Activated CD8-positive, alpha-beta T cell treated with anti-CD3 and anti-CD28 coated beads for 36 hours (primary cell): ENCODE results near the gene CSNK1D. TPM values are rescaled to one million over a fixed set of nuclear protein-coding genes. Genes with fewer than 3 reads are reported as not detected.
A peak's percentile ranks its signal among the peaks of the same experiment; 100 is the strongest.

Experiments used
- ATAC-seq: fragments of 200-7000 bp; cut with Tn5 transposase; one replicate; pipeline ENCODE4 v1.10.0; 2021; ENCODE audit warnings: mild to moderate bottlenecking, moderate library complexity
- CTCF ChIA-PET: fragments of 350-600 bp; sonication (Branson Sonifier 250); formaldehyde crosslinking; loops from one replicate; lab custom pipeline; 2021; ENCODE audit warnings: antibody characterized with exemption; lab: Charles Lee
- POLR2A ChIA-PET: fragments of 350-600 bp; sonication (Branson Sonifier 250); formaldehyde crosslinking; loops from one replicate; lab custom pipeline; 2021; ENCODE audit warnings: antibody characterized with exemption; lab: Charles Lee
- DNase-seq: peaks from one replicate; pipeline ENCODE4 v3.0.0-alpha.2; 2020
- H3K27ac Mint-ChIP-seq: one replicate; pipeline ENCODE4 v1.8.0; 2021; ENCODE audit warnings: mild to moderate bottlenecking, mixed read lengths
- H3K27me3 Mint-ChIP-seq: one replicate; pipeline ENCODE4 v1.8.0; 2021; ENCODE audit warnings: mixed read lengths
- H3K36me3 Mint-ChIP-seq: one replicate; pipeline ENCODE4 v1.8.0; 2021; ENCODE audit warnings: low read depth, mixed read lengths
- H3K4me1 Mint-ChIP-seq: one replicate; pipeline ENCODE4 v1.8.0; 2021; ENCODE audit warnings: low read depth, mixed read lengths
- H3K4me3 Mint-ChIP-seq: one replicate; pipeline ENCODE4 v1.8.0; 2021; ENCODE audit warnings: mild to moderate bottlenecking, moderate library complexity, mixed read lengths
- H3K9me3 Mint-ChIP-seq: one replicate; pipeline ENCODE4 v1.8.0; 2021; ENCODE audit warnings: mixed read lengths
- intact Hi-C: fragments of 100-400 bp; cut with micrococcal nuclease; formaldehyde crosslinking; loops from one replicate; pipeline ENCODE4 v1.10.0; 2022
- total RNA-seq, 2 experiments: library from RNA; stranded (reverse); gene quantifications; one replicate each; pipeline ENCODE4 v1.2.3, GENCODE V29; 2021
- TF ChIP-seq, protein P1 (sequence below): fragments of 200-600 bp; IDR thresholded peaks from one replicate; pipeline ENCODE4 v1.8.0; 2022; ENCODE audit warnings: antibody characterized with exemption, mild to moderate bottlenecking

The CSNK1D gene
- total RNA-seq, 2 experiments from 2014 or later: 90.6 to 97.0 TPM

GRCh38 chr17:82250868-82251500 lies 22.5 kb downstream of the CSNK1D start:
- TF ChIP-seq, protein P1, sequence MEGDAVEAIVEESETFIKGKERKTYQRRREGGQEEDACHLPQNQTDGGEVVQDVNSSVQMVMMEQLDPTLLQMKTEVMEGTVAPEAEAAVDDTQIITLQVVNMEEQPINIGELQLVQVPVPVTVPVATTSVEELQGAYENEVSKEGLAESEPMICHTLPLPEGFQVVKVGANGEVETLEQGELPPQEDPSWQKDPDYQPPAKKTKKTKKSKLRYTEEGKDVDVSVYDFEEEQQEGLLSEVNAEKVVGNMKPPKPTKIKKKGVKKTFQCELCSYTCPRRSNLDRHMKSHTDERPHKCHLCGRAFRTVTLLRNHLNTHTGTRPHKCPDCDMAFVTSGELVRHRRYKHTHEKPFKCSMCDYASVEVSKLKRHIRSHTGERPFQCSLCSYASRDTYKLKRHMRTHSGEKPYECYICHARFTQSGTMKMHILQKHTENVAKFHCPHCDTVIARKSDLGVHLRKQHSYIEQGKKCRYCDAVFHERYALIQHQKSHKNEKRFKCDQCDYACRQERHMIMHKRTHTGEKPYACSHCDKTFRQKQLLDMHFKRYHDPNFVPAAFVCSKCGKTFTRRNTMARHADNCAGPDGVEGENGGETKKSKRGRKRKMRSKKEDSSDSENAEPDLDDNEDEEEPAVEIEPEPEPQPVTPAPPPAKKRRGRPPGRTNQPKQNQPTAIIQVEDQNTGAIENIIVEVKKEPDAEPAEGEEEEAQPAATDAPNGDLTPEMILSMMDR: no peak
- POLR2A ChIA-PET: interaction anchor here (1.3 to 1.5 kb wide), 3 partner anchors 9 to 41 kb away, joined by 4 to 6 read pairs (median 4); no protein-coding TSS in a partner anchor
- H3K36me3 Mint-ChIP-seq: peaks cover 64% of the 10 kb centered on the region
- no peaks in the 10 kb centered on the region for H3K27me3 Mint-ChIP-seq
- H3K4me1 Mint-ChIP-seq: peaks cover 13% of the 10 kb centered on the region
- no peak for ATAC-seq
- H3K27ac Mint-ChIP-seq: no peak overlapping the region
- intact Hi-C loops: no loop called here
- DNase-seq: no peak
- CTCF ChIA-PET: interaction anchor here (0.9 kb wide), 1 partner anchor 9 kb away, joined by 3 read pairs; no protein-coding TSS in a partner anchor
- no peak overlapping the region for H3K4me3 Mint-ChIP-seq
- no peaks in the 10 kb centered on the region for H3K9me3 Mint-ChIP-seq

DNA sequence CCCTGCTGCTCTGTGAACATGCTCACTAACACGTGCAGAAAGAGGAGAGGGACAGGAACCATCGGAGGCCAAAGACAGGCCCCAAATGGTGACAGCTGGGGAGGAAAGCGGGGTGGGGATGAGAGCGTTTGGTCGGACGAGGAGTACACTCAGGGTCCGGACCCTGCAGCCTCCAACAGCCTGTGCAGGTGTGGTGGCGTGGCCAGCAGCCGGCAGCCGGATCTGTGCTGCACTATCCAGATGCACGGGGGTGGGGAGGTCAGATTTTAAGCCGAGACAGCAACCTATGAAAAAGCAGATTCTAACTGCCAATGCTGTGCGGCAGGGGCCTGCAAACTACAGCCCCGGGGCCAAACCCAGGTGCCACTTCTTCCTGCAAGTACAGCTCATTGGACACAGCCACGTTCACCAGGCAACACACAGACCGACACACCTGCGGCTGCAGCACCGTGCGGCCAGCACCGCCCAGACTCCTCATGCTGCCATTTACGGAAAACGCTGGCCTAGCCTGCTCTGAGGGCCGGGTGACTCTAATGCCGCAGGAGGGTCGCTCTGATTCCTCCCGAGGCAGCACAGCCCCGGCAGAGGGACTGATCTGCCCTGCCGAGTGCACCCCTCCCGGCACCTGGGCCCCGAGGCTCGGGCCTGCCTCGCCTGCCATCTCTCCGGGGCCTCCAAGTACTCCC lies 23.5 kb downstream of the CSNK1D start:
- Mint-ChIP-seq H3K36me3 (peaks cover 60% of the 10 kb centered on the region), H3K4me1 (peaks cover 8% of the 10 kb centered on the region), H3K4me3 (no peak overlapping the region), H3K27me3 (no peaks in the 10 kb centered on the region), H3K27ac (no peak overlapping the region), H3K9me3 (no peaks in the 10 kb centered on the region)
- intact Hi-C loops: no loop called here
- ATAC-seq (no peak), DNase-seq (no peak)
- ChIA-PET CTCF (interaction anchor here (0.9 kb wide), 1 partner anchor 8 kb away, joined by 3 read pairs; no protein-coding TSS in a partner anchor), POLR2A (interaction anchor here (0.6 to 1.7 kb wide), 6 partner anchors 9 to 232 kb away, joined by 3 to 6 read pairs (median 3); no protein-coding TSS in a partner anchor)
- TF ChIP-seq, protein P1: no peak

DNA sequence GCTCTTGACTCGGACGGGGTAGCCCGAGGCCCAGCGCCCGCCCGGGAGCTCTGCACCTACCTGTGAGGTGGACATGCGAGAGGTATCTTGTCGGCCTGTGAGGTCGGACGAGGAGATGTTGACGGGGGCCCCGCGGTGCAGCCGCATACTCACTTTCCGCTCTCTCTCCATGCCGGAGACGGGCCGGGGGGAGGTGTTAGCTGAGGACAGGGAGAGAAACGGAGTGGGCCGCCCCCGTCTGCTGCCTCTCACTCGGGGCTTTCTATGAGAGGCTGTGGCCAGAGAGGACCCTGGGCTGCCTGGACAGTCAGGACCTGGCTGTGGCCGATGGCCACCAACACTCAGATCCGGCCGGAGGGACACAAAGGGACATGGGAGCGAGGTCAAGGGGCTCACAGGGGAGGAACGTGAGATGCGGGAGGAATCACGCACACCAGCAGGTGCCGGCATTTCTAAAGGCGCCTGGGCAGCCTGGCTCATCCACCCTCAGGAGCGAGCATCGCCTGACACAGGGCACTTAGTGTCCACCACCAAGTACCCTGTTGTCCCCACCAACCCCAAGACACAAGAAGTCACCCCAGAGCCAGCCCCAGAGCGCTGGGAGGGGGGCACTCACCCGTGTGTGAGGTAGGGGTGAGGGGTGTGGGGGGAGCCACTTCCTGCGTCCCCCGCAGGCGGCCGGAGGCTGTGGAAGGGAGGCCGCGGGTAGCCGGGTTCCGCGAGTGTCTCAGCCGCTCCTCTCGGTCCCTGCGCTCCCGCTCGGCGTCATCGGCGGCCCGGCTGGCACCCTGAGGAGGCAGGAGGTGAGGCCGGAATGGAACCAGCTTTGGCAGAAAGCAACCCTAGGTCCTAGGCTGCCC lies 24.5 kb downstream of the CSNK1D start:
- TF ChIP-seq, protein P1: no peak
- ChIA-PET POLR2A (interaction anchor here (0.6 to 1.7 kb wide), 5 partner anchors 15 to 233 kb away, joined by 3 to 4 read pairs (median 3); no protein-coding TSS in a partner anchor), CTCF (no interaction called here)
- H3K36me3 Mint-ChIP-seq: peaks cover 68% of the 10 kb centered on the region
- no peak overlapping the region for H3K27ac Mint-ChIP-seq
- H3K4me1 Mint-ChIP-seq: peaks cover 12% of the 10 kb centered on the region
- ATAC-seq (no peak), DNase-seq (no peak)
- H3K9me3 Mint-ChIP-seq: no peaks in the 10 kb centered on the region
- no peaks in the 10 kb centered on the region for H3K27me3 Mint-ChIP-seq
- no peak overlapping the region for H3K4me3 Mint-ChIP-seq
- intact Hi-C loops: no loop called here

DNA sequence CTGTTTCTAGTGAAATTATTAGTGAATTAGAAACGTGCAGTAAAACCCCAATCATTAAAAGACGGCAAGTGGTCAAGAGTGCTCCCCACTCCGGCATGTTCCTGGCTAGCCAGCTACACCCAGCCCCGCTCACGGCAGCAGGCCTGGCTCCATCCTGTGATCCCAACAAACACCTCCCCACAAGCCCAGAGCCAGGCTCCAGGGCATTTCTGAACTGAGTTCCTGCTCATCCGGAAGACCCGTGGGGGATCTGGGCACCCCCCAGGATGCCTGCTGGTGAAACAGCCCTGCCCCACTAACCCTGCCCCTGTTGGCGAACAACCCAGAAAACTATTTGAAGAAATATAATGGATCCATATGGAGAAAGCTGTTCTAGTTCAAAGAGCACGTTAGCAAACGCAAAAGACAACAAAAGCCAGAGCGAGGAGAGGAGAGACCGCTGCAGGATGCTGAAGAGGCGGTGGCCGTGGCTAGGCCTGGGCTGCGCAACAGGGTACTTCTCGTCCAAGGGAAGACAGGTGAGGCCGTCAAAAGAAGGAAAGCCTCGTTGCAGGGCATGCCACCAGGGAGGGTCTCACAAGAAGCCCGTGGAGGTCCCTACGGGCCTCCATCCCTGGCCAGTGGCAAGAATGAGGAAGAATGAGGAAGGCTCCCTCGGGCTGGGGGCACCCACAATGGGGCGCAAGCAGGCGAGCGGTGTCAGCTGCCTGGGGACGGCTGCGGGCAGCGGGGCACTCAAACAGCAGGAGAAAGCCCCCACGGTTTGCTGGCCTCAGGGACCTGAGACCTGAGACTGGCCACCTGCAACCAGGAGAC lies 25.4 kb downstream of the CSNK1D start:
- TF ChIP-seq, protein P1: no peak
- H3K9me3 Mint-ChIP-seq: no peaks in the 10 kb centered on the region
- no peak overlapping the region for H3K4me3 Mint-ChIP-seq
- H3K36me3 Mint-ChIP-seq: peaks cover 73% of the 10 kb centered on the region
- CTCF ChIA-PET: no interaction called here
- peak overlapping the region; percentile 21 for H3K27ac Mint-ChIP-seq
- intact Hi-C loops: no loop called here
- peaks cover 15% of the 10 kb centered on the region for H3K4me1 Mint-ChIP-seq
- POLR2A ChIA-PET: interaction anchor here (1.0 to 1.7 kb wide), 3 partner anchors 16 to 51 kb away, joined by 3 to 4 read pairs (median 4); no protein-coding TSS in a partner anchor
- DNase-seq (no peak), ATAC-seq (no peak)
- H3K27me3 Mint-ChIP-seq: no peaks in the 10 kb centered on the region
